Neural cell (in vitro differentiated cells): Measurements from ENCODE around the gene BTG2.

Experiments used
- EP300 ChIP-seq: fragments of 450-650 bp; conservative IDR thresholded peaks from 2 replicates; pipeline ENCODE4 v1.6.1; 2014; ENCODE audit warnings: antibody characterized with exemption, mild to moderate bottlenecking, moderate library complexity; ENCODE audit not compliant: poor library complexity, severe bottlenecking
- MXI1 ChIP-seq: fragments of 450-650 bp; conservative IDR thresholded peaks from 2 replicates; pipeline ENCODE4 v1.6.1; 2014; ENCODE audit warnings: antibody characterized with exemption, mild to moderate bottlenecking; ENCODE audit not compliant: poor library complexity, severe bottlenecking
- POLR2AphosphoS5 ChIP-seq: IDR thresholded peaks from 2 replicates; pipeline ENCODE4 v1.6.1; 2012
- SMC3 ChIP-seq: fragments of 450-650 bp; conservative IDR thresholded peaks from 2 replicates; pipeline ENCODE4 v1.6.1; 2014; ENCODE audit warnings: antibody characterized with exemption, mild to moderate bottlenecking, moderate library complexity; ENCODE audit not compliant: poor library complexity
- TAF1 ChIP-seq: IDR thresholded peaks from 2 replicates; pipeline ENCODE4 v1.6.1; 2012; ENCODE audit warnings: low read depth
- TF ChIP-seq, protein P1 (sequence below): fragments of 450-650 bp; IDR thresholded peaks from 2 replicates; pipeline ENCODE4 v1.5.1; 2014; ENCODE audit warnings: antibody characterized with exemption, mild to moderate bottlenecking, moderate library complexity; ENCODE audit not compliant: poor library complexity, severe bottlenecking
- TF ChIP-seq, protein P2 (sequence below): IDR thresholded peaks from 2 replicates; pipeline ENCODE4 v1.6.1; 2012; ENCODE audit warnings: borderline replicate concordance

DNA sequence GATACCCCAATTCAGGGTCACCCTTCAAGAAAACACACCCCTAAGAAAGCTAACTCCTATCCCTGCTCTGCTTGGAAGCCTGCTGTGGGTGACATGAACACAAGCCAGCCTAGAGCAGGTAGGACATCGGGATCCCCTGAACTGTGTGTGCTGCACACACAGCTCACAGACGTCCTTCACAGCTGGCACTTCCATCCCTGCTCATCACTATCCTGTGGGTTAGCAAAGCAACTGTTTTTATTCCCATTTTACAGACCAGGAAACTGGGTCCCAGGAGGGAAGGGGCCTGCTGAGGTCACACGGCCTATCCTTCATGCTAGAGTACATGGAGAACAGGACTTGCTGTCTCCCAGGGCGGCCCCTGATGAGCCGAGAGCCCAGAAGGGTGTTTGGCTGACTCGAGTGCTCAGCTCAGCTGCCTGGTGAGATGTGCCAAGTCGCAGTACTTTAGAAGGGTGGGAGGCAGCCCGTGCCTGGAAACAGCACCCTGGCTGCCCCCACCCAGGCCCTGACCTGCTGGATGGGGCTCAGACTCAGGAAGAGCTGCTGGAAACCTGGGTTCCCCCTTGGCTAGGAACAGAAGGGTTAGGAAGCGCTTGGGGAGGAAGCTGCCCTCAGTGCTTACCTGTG lies 28.3 kb upstream of the BTG2 start:
- TF ChIP-seq, protein P1, sequence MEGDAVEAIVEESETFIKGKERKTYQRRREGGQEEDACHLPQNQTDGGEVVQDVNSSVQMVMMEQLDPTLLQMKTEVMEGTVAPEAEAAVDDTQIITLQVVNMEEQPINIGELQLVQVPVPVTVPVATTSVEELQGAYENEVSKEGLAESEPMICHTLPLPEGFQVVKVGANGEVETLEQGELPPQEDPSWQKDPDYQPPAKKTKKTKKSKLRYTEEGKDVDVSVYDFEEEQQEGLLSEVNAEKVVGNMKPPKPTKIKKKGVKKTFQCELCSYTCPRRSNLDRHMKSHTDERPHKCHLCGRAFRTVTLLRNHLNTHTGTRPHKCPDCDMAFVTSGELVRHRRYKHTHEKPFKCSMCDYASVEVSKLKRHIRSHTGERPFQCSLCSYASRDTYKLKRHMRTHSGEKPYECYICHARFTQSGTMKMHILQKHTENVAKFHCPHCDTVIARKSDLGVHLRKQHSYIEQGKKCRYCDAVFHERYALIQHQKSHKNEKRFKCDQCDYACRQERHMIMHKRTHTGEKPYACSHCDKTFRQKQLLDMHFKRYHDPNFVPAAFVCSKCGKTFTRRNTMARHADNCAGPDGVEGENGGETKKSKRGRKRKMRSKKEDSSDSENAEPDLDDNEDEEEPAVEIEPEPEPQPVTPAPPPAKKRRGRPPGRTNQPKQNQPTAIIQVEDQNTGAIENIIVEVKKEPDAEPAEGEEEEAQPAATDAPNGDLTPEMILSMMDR, result no peak
- TF ChIP-seq SMC3 (no peak), TAF1 (no peak), POLR2AphosphoS5 (no peak), EP300 (no peak), MXI1 (no peak)
- TF ChIP-seq, protein P2, sequence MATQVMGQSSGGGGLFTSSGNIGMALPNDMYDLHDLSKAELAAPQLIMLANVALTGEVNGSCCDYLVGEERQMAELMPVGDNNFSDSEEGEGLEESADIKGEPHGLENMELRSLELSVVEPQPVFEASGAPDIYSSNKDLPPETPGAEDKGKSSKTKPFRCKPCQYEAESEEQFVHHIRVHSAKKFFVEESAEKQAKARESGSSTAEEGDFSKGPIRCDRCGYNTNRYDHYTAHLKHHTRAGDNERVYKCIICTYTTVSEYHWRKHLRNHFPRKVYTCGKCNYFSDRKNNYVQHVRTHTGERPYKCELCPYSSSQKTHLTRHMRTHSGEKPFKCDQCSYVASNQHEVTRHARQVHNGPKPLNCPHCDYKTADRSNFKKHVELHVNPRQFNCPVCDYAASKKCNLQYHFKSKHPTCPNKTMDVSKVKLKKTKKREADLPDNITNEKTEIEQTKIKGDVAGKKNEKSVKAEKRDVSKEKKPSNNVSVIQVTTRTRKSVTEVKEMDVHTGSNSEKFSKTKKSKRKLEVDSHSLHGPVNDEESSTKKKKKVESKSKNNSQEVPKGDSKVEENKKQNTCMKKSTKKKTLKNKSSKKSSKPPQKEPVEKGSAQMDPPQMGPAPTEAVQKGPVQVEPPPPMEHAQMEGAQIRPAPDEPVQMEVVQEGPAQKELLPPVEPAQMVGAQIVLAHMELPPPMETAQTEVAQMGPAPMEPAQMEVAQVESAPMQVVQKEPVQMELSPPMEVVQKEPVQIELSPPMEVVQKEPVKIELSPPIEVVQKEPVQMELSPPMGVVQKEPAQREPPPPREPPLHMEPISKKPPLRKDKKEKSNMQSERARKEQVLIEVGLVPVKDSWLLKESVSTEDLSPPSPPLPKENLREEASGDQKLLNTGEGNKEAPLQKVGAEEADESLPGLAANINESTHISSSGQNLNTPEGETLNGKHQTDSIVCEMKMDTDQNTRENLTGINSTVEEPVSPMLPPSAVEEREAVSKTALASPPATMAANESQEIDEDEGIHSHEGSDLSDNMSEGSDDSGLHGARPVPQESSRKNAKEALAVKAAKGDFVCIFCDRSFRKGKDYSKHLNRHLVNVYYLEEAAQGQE, result no peak
